NOMO-1 treated with dmso at 0.1 percent for 144 hours (cell line): ENCODE measurements around the gene ATP10A.
A peak's percentile ranks its signal among the peaks of the same experiment; 100 is the strongest.
"Not testable (repeated sequence)": the region's sequence is repeated elsewhere in the genome, so short reads cannot be mapped to it uniquely, and the experiment has no call there.

ENCODE experiments used
- DNase-seq: peaks from one replicate; lab custom pipeline; 2025; ENCODE audit not compliant: unreplicated experiment; lab: John Stamatoyannopoulos, UW

Gene ATP10A

GRCh38 chr15:25667829-25668228 lies 195.3 kb downstream of the ATP10A start:
- no peak for DNase-seq

GRCh38 chr15:25665913-25666312 lies 197.2 kb downstream of the ATP10A start:
- no peak for DNase-seq

GRCh38 chr15:25664761-25665160 lies 198.4 kb downstream of the ATP10A start:
- DNase-seq: no peak

GRCh38 chr15:25663515-25663914 lies 199.6 kb downstream of the ATP10A start:
- DNase-seq: no peak

DNA sequence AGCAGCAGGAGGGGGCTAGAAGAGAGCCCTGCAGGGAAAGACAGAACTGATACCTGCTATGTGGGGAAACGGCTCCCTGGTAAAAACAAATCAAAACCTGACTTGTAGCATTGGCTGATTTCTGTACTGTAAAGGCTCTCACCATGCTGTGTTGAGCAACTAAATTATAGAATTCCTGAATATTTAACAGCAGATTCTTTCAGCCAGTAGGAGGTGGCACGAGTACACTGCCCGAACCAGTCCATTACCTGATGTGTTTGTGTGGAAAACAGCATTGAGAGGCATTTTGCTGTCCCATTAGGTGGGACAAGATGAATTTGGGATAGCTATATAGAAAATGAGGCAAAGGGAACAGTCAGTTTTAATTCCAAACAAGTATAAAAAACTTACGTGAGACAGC lies 201.2 kb downstream of the ATP10A start:
- no peak for DNase-seq

GRCh38 chr15:25659251-25659650 lies 203.9 kb downstream of the ATP10A start:
- DNase-seq: no peak

DNA sequence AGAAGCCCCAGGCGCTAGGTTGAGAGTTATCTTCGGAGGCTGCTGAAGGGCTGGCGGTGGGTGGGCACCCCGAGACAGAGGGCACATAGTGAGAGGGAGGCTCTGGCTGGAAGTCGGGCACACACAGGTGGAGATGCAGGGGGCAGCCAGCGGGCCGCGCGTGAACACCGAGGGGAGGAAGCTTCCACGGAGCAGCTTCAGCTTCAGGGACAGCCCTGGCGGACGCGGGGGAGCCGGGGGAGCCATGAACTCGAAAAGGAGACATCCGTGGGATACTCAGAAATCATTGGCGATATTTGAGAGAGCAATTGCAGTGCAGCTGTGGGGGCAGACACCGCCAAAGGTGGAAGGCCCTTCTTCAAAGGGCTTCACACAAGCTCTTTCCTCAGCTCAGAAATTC lies 204.6 kb downstream of the ATP10A start:
- no peak for DNase-seq

DNA sequence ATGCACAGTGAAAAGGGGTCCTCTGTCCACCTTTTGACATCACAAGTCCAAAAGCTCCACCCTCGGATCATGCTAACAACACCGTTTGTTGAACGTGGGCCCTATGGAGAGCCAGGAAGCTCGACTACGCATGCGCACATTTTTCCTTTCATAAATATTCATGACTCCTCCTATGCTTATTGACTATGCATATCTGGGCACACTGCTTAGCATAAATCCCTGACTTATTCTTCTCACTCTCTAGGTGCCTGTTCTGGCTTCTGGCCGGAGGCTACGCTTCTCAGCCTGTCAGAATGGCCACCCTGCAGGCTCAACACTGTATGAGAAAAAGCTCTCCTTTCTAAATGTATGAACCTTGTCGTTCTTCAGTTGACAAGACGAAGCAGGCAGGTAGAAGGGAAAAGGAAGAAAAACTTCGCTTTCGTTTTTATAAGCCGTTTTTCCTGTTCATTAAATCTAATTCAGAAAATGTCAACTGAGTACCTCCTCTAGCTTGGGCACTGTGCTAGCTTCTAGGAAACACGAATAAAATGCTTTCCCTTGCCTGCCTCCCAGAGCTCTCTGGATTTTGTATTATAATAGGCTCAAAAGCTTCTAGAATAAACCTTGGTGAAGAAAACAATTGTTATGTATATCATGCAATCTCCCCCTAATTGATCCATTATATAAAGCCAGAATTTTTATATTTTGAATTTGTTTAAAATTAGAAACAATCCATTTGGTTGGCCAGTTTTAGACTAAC lies 207.7 kb downstream of the ATP10A start:
- no peak for DNase-seq

DNA sequence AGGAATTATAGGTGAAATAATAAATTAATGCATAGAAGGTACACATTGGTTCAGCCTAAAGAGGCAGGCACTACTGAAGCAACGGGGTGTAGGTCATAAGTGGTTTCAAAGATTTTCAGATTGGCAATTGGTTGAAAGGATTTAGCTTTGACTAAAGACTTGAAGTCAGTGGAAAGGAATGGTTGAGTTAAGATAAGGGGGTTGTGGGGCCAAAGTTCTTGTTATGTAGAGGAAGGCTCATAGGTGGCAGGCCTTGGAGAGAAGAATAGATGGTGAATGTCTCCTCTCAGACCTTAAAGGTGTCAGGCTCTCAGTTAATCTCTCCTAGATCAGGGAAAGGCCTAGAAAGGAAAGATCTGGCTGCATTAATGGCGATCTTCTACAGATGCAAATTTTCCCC lies 209.8 kb downstream of the ATP10A start:
- no peak for DNase-seq

DNA sequence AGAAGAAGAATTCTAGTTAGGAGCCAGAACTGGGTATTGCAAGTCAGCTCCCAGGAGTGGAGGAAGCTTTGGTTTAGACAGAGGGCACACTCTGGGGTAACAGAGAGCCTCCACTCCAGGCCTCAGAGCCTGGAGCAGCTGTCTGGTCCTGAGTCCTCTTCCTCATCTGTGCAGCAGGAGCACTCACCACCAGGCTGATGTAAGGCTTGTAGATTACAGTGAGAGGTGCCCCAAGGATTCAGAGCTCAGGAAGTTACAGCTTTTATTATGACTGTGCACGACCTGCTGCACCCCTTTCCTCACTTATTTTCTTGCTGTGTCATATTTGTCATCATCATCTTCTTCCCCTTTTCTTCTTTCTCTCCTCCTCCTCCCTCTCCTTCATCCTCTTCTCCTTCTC lies 210.4 kb downstream of the ATP10A start:
- DNase-seq: peak; percentile 56

DNA sequence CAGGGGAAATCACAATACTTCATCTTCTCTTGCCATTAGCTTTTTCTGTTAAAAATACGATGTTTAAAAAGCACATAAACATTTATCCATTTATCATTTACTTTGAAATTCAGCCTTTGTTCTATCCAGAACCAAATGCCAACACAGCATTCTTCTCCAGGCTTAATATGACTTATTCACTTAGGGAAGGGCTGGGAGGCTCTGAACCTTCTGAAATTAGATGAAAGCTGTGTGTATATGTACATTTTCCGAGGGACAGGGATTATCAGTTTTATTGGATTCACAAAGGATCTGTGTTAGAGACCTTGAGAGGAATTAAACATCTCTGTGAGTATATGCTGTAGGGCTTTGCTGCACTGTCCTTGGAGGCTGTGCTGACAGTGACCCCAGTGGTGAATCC lies 213.7 kb downstream of the ATP10A start:
- DNase-seq: no peak

DNA sequence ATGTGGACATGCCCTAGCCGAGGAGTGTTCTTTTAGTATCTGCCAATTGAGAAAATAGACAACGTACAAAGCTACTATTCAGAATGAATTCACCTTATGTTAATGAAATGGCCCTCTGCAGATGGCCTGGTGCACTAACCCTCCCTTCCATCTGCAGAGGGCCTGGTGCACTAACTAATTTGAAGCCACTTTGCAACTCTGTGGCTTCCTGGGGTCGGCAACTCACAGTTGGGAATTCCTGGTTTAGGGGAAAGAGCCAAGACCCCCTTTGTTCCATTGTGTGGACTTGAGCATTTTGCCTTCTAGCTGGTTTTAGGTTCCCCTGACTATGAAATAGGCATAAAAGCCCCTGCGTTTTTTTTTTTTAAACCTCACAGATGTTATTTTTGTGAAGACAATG lies 220.0 kb downstream of the ATP10A start:
- DNase-seq: no peak

DNA sequence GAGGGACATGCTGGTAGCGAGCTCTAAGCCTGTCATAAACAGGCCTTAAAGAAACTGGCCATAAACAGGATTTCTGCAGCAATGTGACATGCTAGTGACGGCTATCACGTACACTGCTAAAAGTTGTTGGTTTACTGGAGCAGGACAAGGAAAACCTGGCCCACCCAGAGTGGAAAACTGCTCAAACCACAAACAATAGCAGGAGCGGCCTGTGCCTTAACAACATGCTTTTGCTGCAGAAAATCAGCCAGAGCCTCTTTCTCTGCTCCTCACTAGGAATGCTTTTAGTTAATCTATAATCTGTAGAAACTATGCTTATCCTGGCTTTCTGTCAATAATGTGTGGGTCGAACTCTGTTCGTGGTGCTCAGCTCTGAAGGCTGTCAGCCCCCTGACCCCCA lies 221.4 kb downstream of the ATP10A start:
- no peak for DNase-seq

DNA sequence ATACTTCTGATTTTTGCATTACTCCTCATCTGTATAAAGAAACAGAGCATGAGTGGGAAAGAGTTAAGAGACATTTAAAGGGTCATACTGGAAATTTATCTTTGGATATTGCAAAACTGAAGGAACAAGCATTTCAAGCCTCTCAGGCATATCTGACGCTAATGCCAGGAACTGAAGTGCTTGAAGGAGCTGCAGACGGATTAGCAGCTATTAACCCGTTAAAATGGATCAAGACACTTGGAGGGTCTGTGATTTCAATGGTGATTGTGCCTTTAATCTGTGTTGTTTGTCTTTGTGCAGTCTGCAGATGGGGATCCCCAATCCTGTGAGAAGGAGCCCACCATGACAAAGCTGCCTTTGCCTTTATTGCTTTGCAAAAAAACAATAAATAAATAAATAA lies 221.8 kb downstream of the ATP10A start:
- no peak for DNase-seq

GRCh38 chr15:25640959-25641358 lies 222.2 kb downstream of the ATP10A start:
- not testable (repeated sequence) for DNase-seq

- no peak for DNase-seq
Observed at GRCh38 chr15:25640381-25640780, 222.7 kb downstream of the ATP10A start.

DNA sequence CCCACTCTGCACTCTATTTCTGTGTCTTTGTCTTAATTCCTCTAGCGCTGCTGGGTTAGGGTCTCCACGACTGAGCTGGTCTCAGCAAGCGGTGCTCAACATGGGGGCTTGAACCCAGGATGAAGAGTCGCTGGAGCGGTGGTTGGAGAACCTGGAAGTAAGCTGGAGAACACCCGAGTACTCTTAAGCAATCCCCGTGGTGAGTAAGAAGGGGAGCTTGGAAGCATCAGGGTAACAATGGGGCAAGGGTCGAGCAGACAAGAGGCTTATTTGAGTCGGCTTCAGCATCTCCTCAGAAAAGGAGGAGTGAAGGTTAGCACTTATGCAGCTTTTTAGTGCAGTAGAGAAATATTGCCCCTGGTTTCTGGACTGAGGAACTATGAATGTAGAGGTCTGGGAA lies 226.6 kb downstream of the ATP10A start:
- DNase-seq: not testable (repeated sequence)

GRCh38 chr15:25635191-25635590 lies 227.9 kb downstream of the ATP10A start:
- no peak for DNase-seq

- DNase-seq: no peak
Observed at GRCh38 chr15:25633862-25634261, 229.3 kb downstream of the ATP10A start.

DNA sequence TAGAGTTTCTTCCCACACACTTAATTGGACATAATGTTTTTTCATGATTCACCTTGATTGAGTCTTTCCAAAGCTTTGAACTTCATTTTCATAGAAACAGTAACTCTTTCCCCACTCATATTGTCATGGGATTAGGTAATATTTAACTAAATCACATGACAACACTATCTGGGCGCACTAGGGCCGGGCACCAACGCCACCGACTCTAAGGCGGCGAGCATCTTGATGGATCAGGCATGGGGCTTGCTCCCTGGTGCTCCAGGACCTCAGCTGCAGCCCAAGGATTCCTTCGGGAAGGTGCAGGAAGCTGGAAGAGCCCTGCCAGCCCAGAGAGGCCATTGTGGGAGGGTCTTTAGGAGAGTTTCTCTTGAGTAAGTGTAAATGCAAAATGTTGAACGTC lies 231.2 kb downstream of the ATP10A start:
- DNase-seq: no peak
